Testis (tissue), 3 donors: ENCODE data around the gene KIF26B. TPM values are rescaled to one million over a fixed set of nuclear protein-coding genes. Genes with fewer than 3 reads are reported as not detected.

Experiments used
- DNase-seq: peaks from one replicate; pipeline ENCODE4 v3.0.0-alpha.2; 2019
- H3K27ac ChIP-seq, 2 donors: fragments of 200-600 bp; sonication (generic); one replicate each; pipeline ENCODE4 v1.5.1; 2019
- H3K27me3 ChIP-seq: fragments of 200-600 bp; sonication (generic); one replicate; pipeline ENCODE4 v1.5.1; 2019
- H3K36me3 ChIP-seq: fragments of 200-600 bp; sonication (generic); one replicate; pipeline ENCODE4 v1.5.1; 2017; ENCODE audit warnings: low read depth; ENCODE audit errors: missing control alignments
- H3K4me1 ChIP-seq: fragments of 200-600 bp; sonication (generic); one replicate; pipeline ENCODE4 v1.5.1; 2019
- H3K4me3 ChIP-seq, 2 donors: fragments of 200-600 bp; sonication (generic); one replicate each; pipeline ENCODE4 v1.5.1; 2017 to 2019
- H3K9me3 ChIP-seq: fragments of 200-600 bp; sonication (generic); one replicate; pipeline ENCODE4 v1.5.1; 2017
- POLR2A ChIP-seq: fragments of 450-650 bp; IDR thresholded peaks from one replicate; pipeline ENCODE4 v1.6.1; 2017; ENCODE audit warnings: antibody characterized with exemption, mild to moderate bottlenecking, moderate library complexity
- WGBS, 2 donors: methylation state at CpG; one replicate each; pipeline ENCODE4 v1.1.5; 2018; 5-methylcytosine and 5-hydroxymethylcytosine counted together
- intact Hi-C: fragments of 100-400 bp; cut with DNase I; formaldehyde crosslinking; loops from one replicate; pipeline ENCODE4 v1.15.1; 2023; ENCODE audit warnings: low total_unique reads
- polyA plus RNA-seq: library from polyadenylated mRNA; stranded (reverse); fragments of 350-450 nt; fragmentation: Illumina TruSeq; extraction: RNeasy Lipid Tissue Mini Kit (QIAGEN cat#74804); gene quantifications from one replicate; pipeline ENCODE4 v1.2.3, GENCODE V29; 2014; ENCODE audit warnings: low read depth, low replicate concordance; ENCODE audit not compliant: insufficient read depth
- total RNA-seq, 2 donors: library from RNA; depleted of rRNA; stranded (reverse); fragments of >200 nt; gene quantifications; one replicate each; pipeline ENCODE4 v1.2.3, GENCODE V29; 2016
- TF ChIP-seq, protein P1 (sequence below), 3 experiments: fragments of 450-650 bp in 2 of 3; fragments of 200-600 bp in 1 of 3; sonication (generic) in 1 of 3; IDR thresholded peaks; one replicate each; pipeline ENCODE4 v1.5.1; 2016 to 2019; ENCODE audit warnings: antibody characterized with exemption in 3 of 3, mild to moderate bottlenecking in 2 of 3, moderate library complexity in 1 of 3

KIF26B gene
- total and polyA plus RNA-seq, 3 donors from 2014 or later, result 3.0 to 4.8 (median 3.1) TPM

GRCh38 chr1:245285168-245285567 is 130.4 kb downstream of the KIF26B start:
- TF ChIP-seq, protein P1, sequence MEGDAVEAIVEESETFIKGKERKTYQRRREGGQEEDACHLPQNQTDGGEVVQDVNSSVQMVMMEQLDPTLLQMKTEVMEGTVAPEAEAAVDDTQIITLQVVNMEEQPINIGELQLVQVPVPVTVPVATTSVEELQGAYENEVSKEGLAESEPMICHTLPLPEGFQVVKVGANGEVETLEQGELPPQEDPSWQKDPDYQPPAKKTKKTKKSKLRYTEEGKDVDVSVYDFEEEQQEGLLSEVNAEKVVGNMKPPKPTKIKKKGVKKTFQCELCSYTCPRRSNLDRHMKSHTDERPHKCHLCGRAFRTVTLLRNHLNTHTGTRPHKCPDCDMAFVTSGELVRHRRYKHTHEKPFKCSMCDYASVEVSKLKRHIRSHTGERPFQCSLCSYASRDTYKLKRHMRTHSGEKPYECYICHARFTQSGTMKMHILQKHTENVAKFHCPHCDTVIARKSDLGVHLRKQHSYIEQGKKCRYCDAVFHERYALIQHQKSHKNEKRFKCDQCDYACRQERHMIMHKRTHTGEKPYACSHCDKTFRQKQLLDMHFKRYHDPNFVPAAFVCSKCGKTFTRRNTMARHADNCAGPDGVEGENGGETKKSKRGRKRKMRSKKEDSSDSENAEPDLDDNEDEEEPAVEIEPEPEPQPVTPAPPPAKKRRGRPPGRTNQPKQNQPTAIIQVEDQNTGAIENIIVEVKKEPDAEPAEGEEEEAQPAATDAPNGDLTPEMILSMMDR (IDR thresholded peaks at IDR 0.05), result no peak
- no peak for TF ChIP-seq POLR2A
- no peaks in the 10 kb centered on the region for H3K4me1 ChIP-seq
- no peaks in the 10 kb centered on the region for H3K9me3 ChIP-seq
- 74 to 79% methylated on average over 4 of the region's 4 CpGs for WGBS, 2 donors
- no peak overlapping the region for H3K27ac ChIP-seq
- no peaks in the 10 kb centered on the region for H3K27me3 ChIP-seq
- no peak for DNase-seq
- no peak overlapping the region for H3K4me3 ChIP-seq
- intact Hi-C loops, result no loop called here
- H3K36me3 ChIP-seq, result no peaks in the 10 kb centered on the region

- 55 to 76% methylated on average over 1 of the region's 1 CpG for WGBS, 2 donors
- Histone ChIP-seq H3K4me1 (no peaks in the 10 kb centered on the region), H3K4me3 (no peak overlapping the region), H3K27ac (no peak overlapping the region), H3K36me3 (no peaks in the 10 kb centered on the region), H3K27me3 (no peaks in the 10 kb centered on the region), H3K9me3 (no peaks in the 10 kb centered on the region)
- TF ChIP-seq POLR2A, result no peak
- TF ChIP-seq, protein P1 (IDR thresholded peaks at IDR 0.05), result no peak
- intact Hi-C loops, result no loop called here
- no peak for DNase-seq
These were observed 134.0 kb downstream of the KIF26B start for GRCh38 chr1:245288796-245289195.

- 29 to 50% methylated on average over 1 of the region's 1 CpG for WGBS, 2 donors
- no peak for TF ChIP-seq POLR2A
- TF ChIP-seq, protein P1 (IDR thresholded peaks at IDR 0.05), result no peak
- no peaks in the 10 kb centered on the region for H3K9me3 ChIP-seq
These were observed 136.1 kb downstream of the KIF26B start for GRCh38 chr1:245290836-245291235.

DNA sequence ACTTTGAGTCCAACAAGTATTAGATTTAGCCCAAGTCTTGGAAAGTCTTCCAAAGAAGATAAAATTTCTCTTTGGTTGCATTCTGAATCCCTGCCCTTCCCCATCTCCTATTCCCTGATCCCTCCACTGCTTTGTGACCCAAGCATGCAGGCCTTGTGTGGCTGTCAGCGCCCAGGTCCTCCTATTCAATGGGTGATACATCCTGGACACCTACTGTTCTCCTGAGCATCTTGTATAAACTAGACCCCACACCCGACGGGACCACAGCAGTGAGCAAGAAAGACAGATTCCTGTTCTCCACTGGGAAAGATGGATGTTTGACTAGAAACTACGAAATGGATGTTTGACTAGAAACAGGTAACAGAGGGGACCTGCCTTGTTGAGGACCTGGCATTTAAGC is 136.6 kb downstream of the KIF26B start:
- no peak for TF ChIP-seq POLR2A
- TF ChIP-seq, protein P1 (IDR thresholded peaks at IDR 0.05), result no peak
- Histone ChIP-seq H3K4me3 (no peak overlapping the region), H3K4me1 (no peaks in the 10 kb centered on the region), H3K36me3 (no peaks in the 10 kb centered on the region), H3K27ac (no peak overlapping the region), H3K9me3 (no peaks in the 10 kb centered on the region), H3K27me3 (no peaks in the 10 kb centered on the region)
- intact Hi-C loops, result no loop called here
- no peak for DNase-seq
- 69 to 71% methylated on average over 4 of the region's 4 CpGs for WGBS, 2 donors

More at GRCh38 chr1:245290836-245291235, 136.1 kb downstream of the KIF26B start:
- intact Hi-C loops, result no loop called here
- Histone ChIP-seq H3K36me3 (no peaks in the 10 kb centered on the region), H3K4me1 (no peaks in the 10 kb centered on the region), H3K27me3 (no peaks in the 10 kb centered on the region), H3K27ac (no peak overlapping the region), H3K4me3 (no peak overlapping the region)
- no peak for DNase-seq

DNA sequence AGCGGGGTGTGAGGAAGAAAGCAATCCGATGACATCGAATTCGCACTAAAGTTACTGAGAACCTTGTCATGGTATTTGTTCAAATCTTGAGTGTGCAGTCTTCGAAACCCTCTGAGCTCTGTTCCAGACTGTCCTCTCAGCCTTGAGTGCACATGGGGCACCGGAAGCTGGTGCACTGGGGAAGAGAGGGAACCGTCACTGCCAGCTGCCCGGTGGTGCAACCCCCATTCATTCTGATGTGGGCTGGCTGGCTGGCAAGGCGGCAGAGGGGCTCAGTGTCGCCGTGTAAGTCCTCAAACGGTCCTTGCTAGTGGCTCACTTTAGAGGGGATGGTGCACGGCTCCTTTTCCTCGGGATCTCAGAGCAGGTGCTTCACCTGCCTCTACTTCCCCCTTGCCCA is 137.4 kb downstream of the KIF26B start:
- TF ChIP-seq, protein P1 (IDR thresholded peaks at IDR 0.05), result no peak
- no peak for TF ChIP-seq POLR2A
- DNase-seq, result no peak
- no peak overlapping the region for H3K27ac ChIP-seq
- no peaks in the 10 kb centered on the region for H3K36me3 ChIP-seq
- no peaks in the 10 kb centered on the region for H3K9me3 ChIP-seq
- intact Hi-C loops, result no loop called here
- H3K27me3 ChIP-seq, result no peaks in the 10 kb centered on the region
- H3K4me3 ChIP-seq, result no peak overlapping the region
- 90 to 97% methylated on average over 13 to 14 of the region's 14 CpGs for WGBS, 2 donors
- no peaks in the 10 kb centered on the region for H3K4me1 ChIP-seq
